ENCODE results near the gene HOXC13. TPM values are rescaled to one million over a fixed set of nuclear protein-coding genes. Genes with fewer than 3 reads are reported as not detected.

Gene HOXC13
- total RNA-seq, 3 donors from 2014 or later (not counting 1 experiment from before 2014, with no cell fraction given), result not detected

- Mint-ChIP-seq H3K36me3 (peaks cover 11% of the 10 kb centered on the region), H3K27ac (no peak overlapping the region), H3K9me3 (no peaks in the 10 kb centered on the region), H3K4me1 (peaks cover 25% of the 10 kb centered on the region in 2 donors), H3K4me3 (no peak overlapping the region), H3K27me3 (ENCODE audit: low read depth in 2 of 2) (peaks cover 74 to 84% of the 10 kb centered on the region in 2 donors)
- DNase-seq (no peak), ATAC-seq (no peak)
- H3K27ac ChIP-seq (ENCODE audit: low read length), result no peak overlapping the region
- peaks cover 5% of the 10 kb centered on the region for H3K9me3 ChIP-seq (ENCODE audit: control insufficient read depth, insufficient read depth, low read length)
- WGBS (ENCODE audit: insufficient coverage), result 25% methylated on average over 3 of the region's 3 CpGs
- peaks cover 40% of the 10 kb centered on the region for H3K4me1 ChIP-seq (ENCODE audit: control insufficient read depth, insufficient read depth, low read length)
- no peaks in the 10 kb centered on the region for H3K36me3 ChIP-seq (ENCODE audit: control insufficient read depth, insufficient read depth, low read length)
- no peak for TF ChIP-seq CTCF (IDR thresholded peaks at IDR 0.05)
- no peak overlapping the region for H3K4me3 ChIP-seq (ENCODE audit: low read length)
- intact Hi-C loops (cut with micrococcal nuclease), result loop anchor here (5.0 kb wide), 2 partner anchors 39 to 324 kb away; partner anchors contain the start of genes CBX5 and HNRNPA1
- H3K27me3 ChIP-seq (ENCODE audit: control insufficient read depth, insufficient read depth, low read length), result peaks cover 95% of the 10 kb centered on the region
These were observed 19.5 kb downstream of the HOXC13 start for GRCh38 chr12:53958128-53958527.

- Mint-ChIP-seq H3K4me1 (peaks cover 26 to 36% of the 10 kb centered on the region in 2 donors), H3K4me3 (peak overlapping the region; percentile 45), H3K9me3 (no peaks in the 10 kb centered on the region), H3K36me3 (peaks cover 18% of the 10 kb centered on the region), H3K27ac (no peak overlapping the region), H3K27me3 (ENCODE audit: low read depth in 2 of 2) (peaks cover 73 to 84% of the 10 kb centered on the region in 2 donors)
- Histone ChIP-seq H3K27ac (ENCODE audit: low read length) (no peak overlapping the region), H3K4me1 (ENCODE audit: control insufficient read depth, insufficient read depth, low read length) (peaks cover 45% of the 10 kb centered on the region), H3K9me3 (ENCODE audit: control insufficient read depth, insufficient read depth, low read length) (peaks cover 5% of the 10 kb centered on the region), H3K36me3 (ENCODE audit: control insufficient read depth, insufficient read depth, low read length) (no peaks in the 10 kb centered on the region), H3K27me3 (ENCODE audit: control insufficient read depth, insufficient read depth, low read length) (peaks cover 94% of the 10 kb centered on the region), H3K4me3 (ENCODE audit: low read length) (no peak overlapping the region)
- no peak for TF ChIP-seq CTCF (IDR thresholded peaks at IDR 0.05)
- intact Hi-C loops (cut with micrococcal nuclease), result loop anchor here (5.0 kb wide), 2 partner anchors 38 to 323 kb away; partner anchors contain the start of genes CBX5 and HNRNPA1
- WGBS (ENCODE audit: insufficient coverage), result 14% methylated on average over 4 of the region's 4 CpGs
- DNase-seq (no peak), ATAC-seq (no peak)
These were observed 20.7 kb downstream of the HOXC13 start for GRCh38 chr12:53959314-53959713.

DNA sequence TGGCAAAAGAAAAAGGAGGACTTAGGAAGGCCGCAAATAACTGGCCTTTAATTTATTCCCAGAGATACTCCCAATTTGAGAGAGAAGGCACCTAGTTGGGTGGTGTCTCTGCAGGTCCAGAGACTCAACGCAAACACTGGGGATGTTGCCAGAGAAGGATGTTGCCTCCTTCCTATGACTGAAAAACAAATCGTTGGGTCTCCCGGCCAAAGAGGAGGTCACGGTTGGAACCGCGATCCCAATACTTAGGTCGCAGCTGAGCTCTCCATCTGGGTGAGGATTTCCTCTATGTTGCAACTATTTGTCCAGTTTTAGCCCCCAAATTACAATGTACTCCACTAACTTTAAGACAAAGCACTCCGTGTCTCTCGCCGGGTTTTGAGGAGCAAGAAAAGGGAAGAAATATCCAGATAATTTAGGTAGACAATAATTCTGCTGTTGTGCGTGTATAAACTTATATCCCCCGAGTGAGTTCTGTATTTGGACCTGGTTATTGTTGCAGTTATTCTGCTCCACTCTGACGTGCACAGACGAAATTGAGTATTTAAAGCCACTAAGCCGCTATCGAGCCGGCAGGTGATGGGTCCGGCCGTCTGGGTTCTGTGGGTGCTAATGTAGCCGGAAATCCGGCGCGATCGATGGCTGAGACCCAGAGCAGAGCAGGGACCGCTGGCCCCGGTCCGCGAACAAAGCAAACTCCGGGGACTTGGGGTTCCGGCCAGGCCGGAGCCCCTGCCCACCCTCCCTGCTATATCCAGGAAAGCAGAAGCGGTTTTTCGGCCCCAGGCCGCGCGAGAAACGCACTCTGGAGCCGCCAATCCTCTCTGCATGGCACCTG lies 21.8 kb downstream of the HOXC13 start:
- Histone ChIP-seq H3K36me3 (ENCODE audit: control insufficient read depth, insufficient read depth, low read length) (no peaks in the 10 kb centered on the region), H3K4me3 (ENCODE audit: low read length) (no peak overlapping the region), H3K4me1 (ENCODE audit: control insufficient read depth, insufficient read depth, low read length) (peaks cover 38% of the 10 kb centered on the region), H3K27me3 (ENCODE audit: control insufficient read depth, insufficient read depth, low read length) (peaks cover 95% of the 10 kb centered on the region), H3K9me3 (ENCODE audit: control insufficient read depth, insufficient read depth, low read length) (peaks cover 2% of the 10 kb centered on the region), H3K27ac (ENCODE audit: low read length) (no peak overlapping the region)
- peaks cover 36 to 42% of the 10 kb centered on the region in 2 donors for H3K4me1 Mint-ChIP-seq
- intact Hi-C loops (cut with micrococcal nuclease), result no loop called here
- peak overlapping the region; percentile 45 for H3K4me3 Mint-ChIP-seq
- H3K9me3 Mint-ChIP-seq, result no peaks in the 10 kb centered on the region
- no peak overlapping the region for H3K27ac Mint-ChIP-seq
- WGBS (ENCODE audit: insufficient coverage), result 9% methylated on average over 39 of the region's 39 CpGs
- TF ChIP-seq CTCF (IDR thresholded peaks at IDR 0.05), result no peak
- ATAC-seq, result peak in 1 of 3 donors; percentile 34
- DNase-seq, result no peak
- peaks cover 18% of the 10 kb centered on the region for H3K36me3 Mint-ChIP-seq
- H3K27me3 Mint-ChIP-seq (ENCODE audit: low read depth in 2 of 2), result peaks cover 73 to 95% of the 10 kb centered on the region in 2 donors

All from natural killer cell (primary cell).